ENCODE data around the gene PROB1.

DNA sequence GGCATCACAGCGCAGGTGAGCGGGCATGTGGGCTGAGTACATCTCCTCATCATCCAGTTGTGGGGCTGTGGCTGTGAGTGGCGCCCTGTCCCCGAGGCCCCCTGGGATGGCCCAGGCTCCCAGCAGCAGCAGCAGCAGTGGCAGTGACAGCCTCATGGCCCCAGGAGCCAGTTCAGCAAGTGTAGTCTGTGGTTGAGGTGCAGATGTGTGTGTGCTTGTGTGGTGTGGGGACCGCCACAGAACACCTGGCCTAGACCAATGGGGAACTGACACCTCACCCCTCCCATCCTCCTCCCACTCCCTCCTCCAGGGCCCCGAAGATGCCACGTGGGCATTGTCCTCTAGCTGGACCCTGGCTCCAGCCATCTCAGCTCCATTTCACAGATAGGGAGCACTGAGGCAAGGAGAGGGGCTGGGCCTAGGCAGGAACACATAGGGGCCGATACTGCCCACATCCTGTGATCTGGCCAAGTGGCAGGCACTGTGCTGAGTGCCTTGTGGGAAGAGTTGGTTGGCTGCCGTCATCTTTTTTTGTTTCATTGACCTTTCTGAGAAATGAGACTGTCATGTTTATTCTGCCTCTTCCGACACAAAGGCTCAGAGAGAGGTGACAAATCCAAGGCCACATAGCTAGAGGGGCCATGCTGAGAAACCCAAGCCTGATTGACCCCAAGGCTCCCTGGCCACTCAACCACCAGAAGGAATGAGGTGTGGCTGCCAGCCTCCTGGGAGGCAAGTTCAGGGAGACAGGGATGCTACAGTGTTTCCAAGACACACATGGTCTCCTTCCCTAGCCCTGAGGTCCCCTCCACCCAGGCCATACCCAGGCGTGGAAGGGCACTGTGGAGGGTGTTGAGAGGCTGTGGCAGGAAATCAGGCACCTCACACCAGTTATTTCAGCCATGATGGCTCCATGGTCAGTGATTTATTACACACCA lies 4.9 kb downstream of the PROB1 start, which contains the start of gene MZB1:
- TF ChIP-seq, protein P1, sequence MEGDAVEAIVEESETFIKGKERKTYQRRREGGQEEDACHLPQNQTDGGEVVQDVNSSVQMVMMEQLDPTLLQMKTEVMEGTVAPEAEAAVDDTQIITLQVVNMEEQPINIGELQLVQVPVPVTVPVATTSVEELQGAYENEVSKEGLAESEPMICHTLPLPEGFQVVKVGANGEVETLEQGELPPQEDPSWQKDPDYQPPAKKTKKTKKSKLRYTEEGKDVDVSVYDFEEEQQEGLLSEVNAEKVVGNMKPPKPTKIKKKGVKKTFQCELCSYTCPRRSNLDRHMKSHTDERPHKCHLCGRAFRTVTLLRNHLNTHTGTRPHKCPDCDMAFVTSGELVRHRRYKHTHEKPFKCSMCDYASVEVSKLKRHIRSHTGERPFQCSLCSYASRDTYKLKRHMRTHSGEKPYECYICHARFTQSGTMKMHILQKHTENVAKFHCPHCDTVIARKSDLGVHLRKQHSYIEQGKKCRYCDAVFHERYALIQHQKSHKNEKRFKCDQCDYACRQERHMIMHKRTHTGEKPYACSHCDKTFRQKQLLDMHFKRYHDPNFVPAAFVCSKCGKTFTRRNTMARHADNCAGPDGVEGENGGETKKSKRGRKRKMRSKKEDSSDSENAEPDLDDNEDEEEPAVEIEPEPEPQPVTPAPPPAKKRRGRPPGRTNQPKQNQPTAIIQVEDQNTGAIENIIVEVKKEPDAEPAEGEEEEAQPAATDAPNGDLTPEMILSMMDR (IDR thresholded peaks at IDR 0.05): no peak
- TF ChIP-seq POLR2AphosphoS5 (IDR thresholded peaks at IDR 0.05; ENCODE audit: low read depth, low read length): no peak
